ENCODE data around the gene SLU7.

The SLU7 gene

DNA sequence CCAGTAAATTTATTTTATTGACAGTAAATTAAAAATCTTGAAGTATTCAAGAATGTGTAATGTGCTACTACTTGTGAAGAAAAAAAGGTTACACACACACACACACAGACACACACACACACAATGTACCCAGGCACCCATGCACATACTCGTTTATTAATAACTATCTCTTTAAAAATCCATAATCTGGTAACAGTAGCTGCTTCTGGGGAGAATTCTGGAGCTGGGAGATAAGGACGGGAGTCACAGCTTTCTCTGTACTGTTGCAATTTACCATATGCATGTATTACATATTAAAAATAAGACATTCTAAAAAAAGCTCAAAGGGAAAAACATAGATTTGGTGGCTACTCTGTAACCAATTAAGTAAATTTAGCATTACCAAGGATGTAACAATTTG is 40.6 kb downstream of the SLU7 start:
- Histone ChIP-seq H3K4me3 (replicated peaks; ENCODE audit: insufficient read depth, low read length) (no peak overlapping the region), H3K27ac (replicated peaks) (no peak overlapping the region), H3K27me3 (ENCODE audit: insufficient read depth, poor library complexity, severe bottlenecking) (peaks cover 18% of the 10 kb centered on the region)
- TF ChIP-seq REST (IDR thresholded peaks at IDR 0.05; ENCODE audit: insufficient replicate concordance, low read depth) (no peak), GABPA (IDR thresholded peaks at IDR 0.05; ENCODE audit: low read depth) (no peak), POLR2AphosphoS5 (IDR thresholded peaks at IDR 0.05; ENCODE audit: low read depth) (no peak), SPI1 (IDR thresholded peaks at IDR 0.05; ENCODE audit: borderline replicate concordance, low read depth) (no peak)
- TF ChIP-seq, protein P1, sequence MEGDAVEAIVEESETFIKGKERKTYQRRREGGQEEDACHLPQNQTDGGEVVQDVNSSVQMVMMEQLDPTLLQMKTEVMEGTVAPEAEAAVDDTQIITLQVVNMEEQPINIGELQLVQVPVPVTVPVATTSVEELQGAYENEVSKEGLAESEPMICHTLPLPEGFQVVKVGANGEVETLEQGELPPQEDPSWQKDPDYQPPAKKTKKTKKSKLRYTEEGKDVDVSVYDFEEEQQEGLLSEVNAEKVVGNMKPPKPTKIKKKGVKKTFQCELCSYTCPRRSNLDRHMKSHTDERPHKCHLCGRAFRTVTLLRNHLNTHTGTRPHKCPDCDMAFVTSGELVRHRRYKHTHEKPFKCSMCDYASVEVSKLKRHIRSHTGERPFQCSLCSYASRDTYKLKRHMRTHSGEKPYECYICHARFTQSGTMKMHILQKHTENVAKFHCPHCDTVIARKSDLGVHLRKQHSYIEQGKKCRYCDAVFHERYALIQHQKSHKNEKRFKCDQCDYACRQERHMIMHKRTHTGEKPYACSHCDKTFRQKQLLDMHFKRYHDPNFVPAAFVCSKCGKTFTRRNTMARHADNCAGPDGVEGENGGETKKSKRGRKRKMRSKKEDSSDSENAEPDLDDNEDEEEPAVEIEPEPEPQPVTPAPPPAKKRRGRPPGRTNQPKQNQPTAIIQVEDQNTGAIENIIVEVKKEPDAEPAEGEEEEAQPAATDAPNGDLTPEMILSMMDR (IDR thresholded peaks at IDR 0.05; ENCODE audit: insufficient read depth, low read length) = no peak
- DNase-seq (ENCODE audit: low read depth in 1 of 2, low spot score in 1 of 2) = no peak

GRCh38 chr5:160377651-160378050 is 41.2 kb downstream of the SLU7 start:
- DNase-seq (ENCODE audit: low read depth in 1 of 2, low spot score in 1 of 2) = no peak
- H3K27ac ChIP-seq (replicated peaks) = no peak overlapping the region
- no peak overlapping the region for H3K4me3 ChIP-seq (replicated peaks; ENCODE audit: insufficient read depth, low read length)
- peaks cover 18% of the 10 kb centered on the region for H3K27me3 ChIP-seq (ENCODE audit: insufficient read depth, poor library complexity, severe bottlenecking)
- no peak for TF ChIP-seq GABPA (IDR thresholded peaks at IDR 0.05; ENCODE audit: low read depth)
- TF ChIP-seq POLR2AphosphoS5 (IDR thresholded peaks at IDR 0.05; ENCODE audit: low read depth) = no peak
- TF ChIP-seq, protein P1 (IDR thresholded peaks at IDR 0.05; ENCODE audit: insufficient read depth, low read length) = no peak
- TF ChIP-seq REST (IDR thresholded peaks at IDR 0.05; ENCODE audit: insufficient replicate concordance, low read depth) = no peak
- no peak for TF ChIP-seq SPI1 (IDR thresholded peaks at IDR 0.05; ENCODE audit: borderline replicate concordance, low read depth)

- TF ChIP-seq SPI1 (IDR thresholded peaks at IDR 0.05; ENCODE audit: borderline replicate concordance, low read depth) (no peak), POLR2AphosphoS5 (IDR thresholded peaks at IDR 0.05; ENCODE audit: low read depth) (no peak), REST (IDR thresholded peaks at IDR 0.05; ENCODE audit: insufficient replicate concordance, low read depth) (no peak), GABPA (IDR thresholded peaks at IDR 0.05; ENCODE audit: low read depth) (no peak)
- TF ChIP-seq, protein P1 (IDR thresholded peaks at IDR 0.05; ENCODE audit: insufficient read depth, low read length) = no peak
- H3K27me3 ChIP-seq (ENCODE audit: insufficient read depth, poor library complexity, severe bottlenecking) = peaks cover 24% of the 10 kb centered on the region
- no peak for DNase-seq (ENCODE audit: low read depth in 1 of 2, low spot score in 1 of 2)
- H3K4me3 ChIP-seq (replicated peaks; ENCODE audit: insufficient read depth, low read length) = no peak overlapping the region
- H3K27ac ChIP-seq (replicated peaks) = no peak overlapping the region
These were observed 42.5 kb downstream of the SLU7 start for GRCh38 chr5:160376416-160376815.
